Glutamatergic neuron (in vitro differentiated cells): ENCODE measurements around the gene MS4A2. TPM values are rescaled to one million over a fixed set of nuclear protein-coding genes. Genes with fewer than 3 reads are reported as not detected.

Experiments used
- DNase-seq: peaks from one replicate; pipeline ENCODE4 v3.0.0; 2022
- H3K27ac Mint-ChIP-seq: one replicate; pipeline ENCODE4 v1.8.0; 2020; ENCODE audit warnings: mild to moderate bottlenecking, mixed read lengths, inconsistent platforms; ENCODE audit not compliant: unreplicated experiment
- H3K27me3 Mint-ChIP-seq: one replicate; pipeline ENCODE4 v1.8.0; 2020; ENCODE audit warnings: mild to moderate bottlenecking, moderate library complexity, mixed read lengths, inconsistent platforms; ENCODE audit not compliant: unreplicated experiment
- H3K36me3 Mint-ChIP-seq: one replicate; pipeline ENCODE4 v1.8.0; 2020; ENCODE audit warnings: mild to moderate bottlenecking, mixed read lengths, inconsistent platforms; ENCODE audit not compliant: unreplicated experiment
- H3K4me1 Mint-ChIP-seq: one replicate; pipeline ENCODE4 v1.8.0; 2020; ENCODE audit warnings: mild to moderate bottlenecking, low read depth, mixed read lengths, inconsistent platforms; ENCODE audit not compliant: unreplicated experiment
- H3K4me3 Mint-ChIP-seq: one replicate; pipeline ENCODE4 v1.8.0; 2020; ENCODE audit warnings: mild to moderate bottlenecking, mixed read lengths, inconsistent platforms; ENCODE audit not compliant: unreplicated experiment
- H3K9me3 Mint-ChIP-seq: one replicate; pipeline ENCODE4 v1.8.0; 2020; ENCODE audit warnings: mild to moderate bottlenecking, moderate library complexity, mixed read lengths, inconsistent platforms; ENCODE audit not compliant: unreplicated experiment
- total RNA-seq: library from RNA; stranded (reverse); fragmentation: NEBNext Ultra II Directional; extraction: Animal tissue kit (Norgen Biotek cat#: 25700); gene quantifications from one replicate; pipeline ENCODE4 v1.2.1, GENCODE V29; 2021; ENCODE audit not compliant: unreplicated experiment
- TF ChIP-seq, protein P1 (sequence below): fragments of 200-600 bp; sonication (generic); IDR thresholded peaks from one replicate; pipeline ENCODE4 v1.5.0; 2021; ENCODE audit not compliant: partially characterized antibody, unreplicated experiment

The MS4A2 gene
- total RNA-seq, 1 donor from 2014 or later: not detected

DNA sequence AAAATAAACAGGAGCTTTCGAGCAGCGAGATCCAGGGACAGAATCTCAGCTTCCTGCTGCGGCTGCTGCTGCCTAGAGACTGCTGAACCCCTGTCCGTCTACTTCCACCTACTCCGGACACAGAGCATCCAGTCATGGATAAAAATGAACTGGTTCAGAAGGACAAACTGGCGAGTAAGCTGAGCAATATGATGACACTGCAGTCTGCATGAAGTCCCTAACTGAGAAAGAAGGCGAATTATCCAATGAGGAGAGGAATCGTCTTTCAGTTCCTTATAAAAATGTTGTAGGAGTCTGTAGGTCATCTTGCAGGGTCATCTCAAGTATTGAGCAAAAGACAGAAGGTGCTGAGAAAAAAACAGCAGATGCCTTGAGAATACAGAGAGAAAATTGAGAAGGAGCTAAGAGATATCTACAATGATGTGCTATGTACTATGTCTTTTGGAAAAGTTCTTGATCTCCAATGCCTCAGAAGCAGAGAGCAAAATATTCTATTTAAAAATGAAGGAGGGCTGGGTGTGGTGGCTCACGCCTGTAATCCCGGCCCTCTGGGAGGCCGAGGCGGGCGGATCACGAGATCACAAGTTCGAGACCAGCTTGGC, 11.1 kb upstream of the MS4A2 start:
- Mint-ChIP-seq H3K27ac (no peak overlapping the region), H3K27me3 (peaks cover 2% of the 10 kb centered on the region), H3K9me3 (peaks cover 5% of the 10 kb centered on the region), H3K4me1 (no peaks in the 10 kb centered on the region), H3K36me3 (no peaks in the 10 kb centered on the region), H3K4me3 (no peak overlapping the region)
- no peak for DNase-seq
- TF ChIP-seq, protein P1, sequence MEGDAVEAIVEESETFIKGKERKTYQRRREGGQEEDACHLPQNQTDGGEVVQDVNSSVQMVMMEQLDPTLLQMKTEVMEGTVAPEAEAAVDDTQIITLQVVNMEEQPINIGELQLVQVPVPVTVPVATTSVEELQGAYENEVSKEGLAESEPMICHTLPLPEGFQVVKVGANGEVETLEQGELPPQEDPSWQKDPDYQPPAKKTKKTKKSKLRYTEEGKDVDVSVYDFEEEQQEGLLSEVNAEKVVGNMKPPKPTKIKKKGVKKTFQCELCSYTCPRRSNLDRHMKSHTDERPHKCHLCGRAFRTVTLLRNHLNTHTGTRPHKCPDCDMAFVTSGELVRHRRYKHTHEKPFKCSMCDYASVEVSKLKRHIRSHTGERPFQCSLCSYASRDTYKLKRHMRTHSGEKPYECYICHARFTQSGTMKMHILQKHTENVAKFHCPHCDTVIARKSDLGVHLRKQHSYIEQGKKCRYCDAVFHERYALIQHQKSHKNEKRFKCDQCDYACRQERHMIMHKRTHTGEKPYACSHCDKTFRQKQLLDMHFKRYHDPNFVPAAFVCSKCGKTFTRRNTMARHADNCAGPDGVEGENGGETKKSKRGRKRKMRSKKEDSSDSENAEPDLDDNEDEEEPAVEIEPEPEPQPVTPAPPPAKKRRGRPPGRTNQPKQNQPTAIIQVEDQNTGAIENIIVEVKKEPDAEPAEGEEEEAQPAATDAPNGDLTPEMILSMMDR: no peak

DNA sequence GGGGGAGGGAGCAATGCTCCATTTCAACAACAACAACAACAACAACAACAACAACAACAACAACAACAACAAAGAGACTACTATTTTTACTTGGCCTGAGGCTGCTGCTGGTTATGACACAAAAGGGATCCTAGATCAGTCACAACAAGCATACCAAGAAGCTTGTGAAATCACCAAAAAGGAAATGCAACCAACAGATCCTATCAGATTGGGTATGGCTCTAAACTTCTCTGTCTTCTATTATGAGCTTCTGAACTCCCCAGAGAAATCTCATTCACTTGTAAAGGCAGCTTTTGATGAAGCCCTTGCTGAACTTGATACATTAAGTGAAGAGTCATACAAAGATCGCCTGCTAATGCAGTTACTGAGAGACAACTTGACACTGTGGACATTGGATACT, 10.5 kb upstream of the MS4A2 start:
- H3K9me3 Mint-ChIP-seq: peaks cover 5% of the 10 kb centered on the region
- H3K36me3 Mint-ChIP-seq: no peaks in the 10 kb centered on the region

DNA sequence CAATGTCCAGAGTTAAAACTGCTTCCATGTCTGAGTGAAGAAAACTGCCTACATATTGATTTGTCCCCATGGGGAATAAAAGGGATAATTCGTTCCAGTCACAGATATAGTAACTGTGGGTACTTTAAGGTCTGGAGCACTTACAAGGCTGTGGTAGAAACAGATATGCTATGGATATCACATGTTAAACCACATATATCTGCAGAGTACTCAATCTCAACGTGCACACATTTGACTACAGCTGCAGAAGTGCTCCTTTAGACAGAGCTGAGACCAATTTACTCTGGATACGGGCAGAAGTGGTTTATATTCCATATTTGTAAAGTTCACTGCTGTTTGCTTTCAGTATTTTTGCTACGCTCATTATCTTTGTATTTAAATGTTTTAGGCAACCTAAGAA, 9.7 kb upstream of the MS4A2 start:
- H3K27ac Mint-ChIP-seq: no peak overlapping the region
- H3K4me1 Mint-ChIP-seq: no peaks in the 10 kb centered on the region
- H3K4me3 Mint-ChIP-seq: no peak overlapping the region
- H3K27me3 Mint-ChIP-seq: peaks cover 2% of the 10 kb centered on the region
- no peaks in the 10 kb centered on the region for H3K36me3 Mint-ChIP-seq
- TF ChIP-seq, protein P1: no peak
- no peak for DNase-seq
- H3K9me3 Mint-ChIP-seq: peaks cover 3% of the 10 kb centered on the region

More for the DNA sequence above, 10.5 kb upstream of the MS4A2 start:
- Mint-ChIP-seq H3K4me3 (no peak overlapping the region), H3K27ac (no peak overlapping the region), H3K27me3 (peaks cover 2% of the 10 kb centered on the region), H3K4me1 (no peaks in the 10 kb centered on the region)
- no peak for DNase-seq
- TF ChIP-seq, protein P1: no peak

DNA sequence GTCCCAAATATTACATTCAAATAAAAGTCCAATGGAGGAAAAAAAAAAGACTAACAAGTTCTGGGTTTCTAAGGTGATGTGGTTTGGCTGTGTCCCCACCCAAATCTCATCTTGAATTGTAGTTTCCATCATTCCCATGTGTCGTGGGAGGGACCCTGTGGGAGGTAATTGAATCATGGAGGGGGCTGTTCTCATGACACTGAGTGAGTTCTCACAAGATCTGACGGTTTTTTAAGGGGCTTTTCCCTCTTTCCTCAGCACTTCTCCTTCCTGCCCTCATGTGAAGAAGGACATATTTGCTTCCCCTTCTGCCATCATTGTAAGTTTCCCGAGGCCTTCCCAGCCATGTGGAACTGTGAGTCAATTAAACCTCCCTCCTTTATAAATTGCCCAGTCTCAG, 7.9 kb upstream of the MS4A2 start:
- TF ChIP-seq, protein P1: no peak
- H3K27me3 Mint-ChIP-seq: peaks cover 2% of the 10 kb centered on the region

DNA sequence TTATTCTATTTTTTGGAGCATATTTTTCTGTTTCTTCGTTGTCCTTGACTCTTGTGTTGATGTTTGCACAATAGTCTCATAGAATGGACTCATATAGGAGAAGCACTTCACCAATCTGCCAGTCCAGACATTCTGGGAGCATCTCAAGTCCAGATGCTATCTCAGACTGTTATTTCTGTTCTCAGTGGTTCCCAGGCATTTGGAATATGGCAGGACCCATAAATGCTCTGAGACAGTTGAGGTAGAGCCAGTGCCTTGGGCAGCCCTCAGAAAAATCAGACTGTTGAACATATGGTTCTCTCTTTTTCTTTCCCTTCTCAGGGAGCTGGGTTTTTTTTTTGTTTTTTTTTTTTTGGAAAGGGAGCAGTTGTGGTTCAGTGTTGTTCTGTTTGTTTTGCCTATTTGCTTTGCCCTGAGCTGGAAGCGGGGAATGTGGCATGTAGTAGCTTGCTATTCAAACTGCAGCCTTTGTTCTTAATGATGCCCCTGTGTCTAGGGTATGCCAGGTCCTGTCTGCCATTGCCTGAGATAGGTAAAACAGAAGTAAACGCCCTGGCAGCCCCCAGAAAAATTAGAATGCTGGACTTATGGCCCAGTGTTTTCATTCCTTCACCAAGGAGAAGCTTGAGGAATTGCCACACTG, 3.7 kb upstream of the MS4A2 start:
- Mint-ChIP-seq H3K9me3 (no peaks in the 10 kb centered on the region), H3K4me3 (no peak overlapping the region), H3K4me1 (no peaks in the 10 kb centered on the region), H3K27me3 (peaks cover 2% of the 10 kb centered on the region), H3K36me3 (no peaks in the 10 kb centered on the region), H3K27ac (no peak overlapping the region)
- TF ChIP-seq, protein P1: no peak
- DNase-seq: no peak

More for the DNA sequence above, 7.9 kb upstream of the MS4A2 start:
- no peaks in the 10 kb centered on the region for H3K36me3 Mint-ChIP-seq
- no peaks in the 10 kb centered on the region for H3K4me1 Mint-ChIP-seq
- DNase-seq: no peak
- no peak overlapping the region for H3K27ac Mint-ChIP-seq
- H3K4me3 Mint-ChIP-seq: no peak overlapping the region
- peaks cover 2% of the 10 kb centered on the region for H3K9me3 Mint-ChIP-seq
